AG08396 (cell line): ENCODE data around the gene ZNF512.

Experiments
- DNase-seq: peaks from one replicate; pipeline ENCODE4 v3.0.0; 2012; ENCODE audit warnings: low spot score, mixed read lengths

Gene ZNF512

GRCh38 chr2:27638037-27638637 lies 55.3 kb downstream of the ZNF512 start:
- DNase-seq, result peak; percentile 9

DNA sequence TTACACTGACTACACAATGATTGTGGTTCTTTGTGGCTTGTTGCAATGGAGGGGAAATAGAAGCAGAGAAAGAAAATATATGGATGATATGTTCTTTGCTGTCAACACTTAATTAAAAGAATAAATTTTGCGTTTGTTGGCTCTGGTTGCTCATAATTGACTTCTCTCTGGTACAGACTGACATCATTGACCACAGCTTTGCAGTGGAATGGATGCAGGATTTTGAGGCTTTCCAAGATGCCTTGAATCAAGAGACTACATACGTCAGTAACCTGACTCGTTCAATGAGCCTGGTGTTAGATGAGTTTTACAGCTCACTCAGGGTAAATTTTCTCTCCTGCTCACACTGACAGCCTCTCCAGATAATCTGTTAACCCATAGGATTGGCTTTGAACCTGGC lies 55.9 kb downstream of the ZNF512 start:
- peak; percentile 25 for DNase-seq

DNA sequence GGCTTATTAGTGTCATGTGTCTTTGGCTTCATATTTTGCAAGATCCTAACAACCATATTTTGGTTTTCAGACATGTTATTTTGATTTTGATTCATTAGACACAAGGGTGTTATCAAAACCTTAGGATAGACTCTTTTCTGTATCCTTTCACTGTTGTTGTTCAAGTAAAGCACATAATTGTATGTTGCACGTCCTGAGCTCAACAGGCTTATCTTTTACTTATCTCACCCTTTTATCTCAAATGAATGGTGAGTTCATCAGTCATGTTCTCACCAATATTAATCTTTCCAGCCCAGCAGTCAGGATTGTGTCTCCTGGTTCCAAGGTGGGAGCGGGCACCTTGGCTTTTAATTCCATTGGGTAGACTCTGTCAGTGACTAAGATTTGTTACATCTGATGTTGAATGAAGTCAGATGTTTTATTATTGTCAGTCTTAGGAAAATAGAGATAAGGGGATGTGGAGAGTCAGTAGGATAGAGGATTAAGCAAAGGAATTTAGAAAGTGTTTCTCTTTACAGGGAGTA lies 57.9 kb downstream of the ZNF512 start:
- no peak for DNase-seq

DNA sequence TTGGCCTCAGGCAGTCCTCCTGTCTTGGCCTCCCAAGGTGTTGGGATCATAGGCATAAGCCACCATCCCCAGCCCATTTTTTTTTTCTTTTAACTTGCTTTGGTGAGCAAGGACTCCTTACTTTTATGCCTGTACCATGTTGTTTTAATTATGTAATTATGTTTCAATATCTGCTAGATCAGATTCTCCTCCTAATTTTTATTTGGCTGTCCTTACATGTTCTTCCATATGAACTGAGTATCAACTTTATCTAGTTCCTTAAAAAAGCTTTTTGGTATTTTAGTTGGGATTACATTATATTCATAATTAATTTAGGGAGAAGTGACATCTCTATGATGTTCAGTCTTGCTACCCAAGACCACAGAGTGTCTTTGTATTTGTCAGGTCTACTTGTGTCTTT lies 62.4 kb downstream of the ZNF512 start:
- DNase-seq, result no peak

GRCh38 chr2:27647289-27647688 lies 64.4 kb downstream of the ZNF512 start:
- DNase-seq, result peak; percentile 10

DNA sequence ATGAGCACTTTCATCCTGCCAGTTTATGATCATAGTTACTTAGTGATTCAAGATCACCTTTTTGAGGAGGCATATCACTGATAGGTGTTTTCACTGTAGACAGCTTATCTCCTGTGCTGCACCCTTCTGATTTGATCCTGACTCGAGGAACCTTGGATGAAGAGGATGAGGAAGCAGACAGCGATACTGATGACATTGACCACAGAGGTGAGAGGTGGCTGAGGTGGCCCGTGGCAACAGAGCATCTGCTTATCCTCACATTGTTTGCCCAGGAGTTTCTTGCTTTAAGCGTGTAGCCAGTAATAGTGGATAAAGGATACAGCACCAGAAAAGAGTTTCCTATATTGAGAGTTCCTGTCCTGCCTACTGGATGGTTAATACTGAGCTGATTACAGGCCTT lies 64.9 kb downstream of the ZNF512 start:
- no peak for DNase-seq

GRCh38 chr2:27651056-27651455 lies 68.2 kb downstream of the ZNF512 start:
- no peak for DNase-seq

DNA sequence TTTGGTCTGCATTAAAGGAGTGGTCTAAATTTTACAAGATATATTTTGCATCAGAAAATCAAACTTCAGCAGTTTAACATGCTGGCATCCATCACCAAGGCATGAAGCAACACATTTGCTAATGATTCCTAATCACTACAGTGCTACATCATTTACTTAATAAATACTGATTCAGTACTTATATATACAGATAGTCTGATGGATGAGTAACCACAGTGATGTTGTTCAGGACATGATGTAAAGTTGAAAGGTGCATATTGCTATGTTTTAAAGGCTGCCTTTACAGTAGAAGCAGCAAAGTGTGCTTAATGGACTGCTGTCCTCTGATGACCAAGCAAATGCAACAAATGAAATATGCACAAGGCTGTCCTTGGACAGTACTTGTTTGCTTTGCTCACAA lies 69.5 kb downstream of the ZNF512 start:
- DNase-seq, result no peak

- no peak for DNase-seq
Observed at GRCh38 chr2:27652790-27653189, 69.9 kb downstream of the ZNF512 start.

DNA sequence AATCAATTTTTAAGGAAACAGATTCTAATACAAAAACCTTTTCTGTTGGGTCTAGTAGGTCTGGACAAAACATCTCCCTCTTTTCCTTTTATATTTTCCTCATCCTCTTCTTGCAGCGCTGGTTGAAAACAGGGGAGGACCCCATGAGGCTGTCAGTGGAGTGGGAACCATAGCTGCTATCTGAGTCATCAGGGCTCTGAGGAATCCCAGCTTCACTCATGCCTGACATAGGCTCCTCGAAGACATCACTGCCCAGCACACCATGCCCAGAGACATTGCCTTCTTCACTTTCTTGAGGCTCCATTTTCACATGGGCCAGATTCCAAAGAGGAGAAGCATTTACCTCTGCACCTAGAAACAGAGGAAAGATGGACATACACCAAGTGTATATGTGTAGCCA lies 70.6 kb downstream of the ZNF512 start:
- DNase-seq, result peak; percentile 7

DNA sequence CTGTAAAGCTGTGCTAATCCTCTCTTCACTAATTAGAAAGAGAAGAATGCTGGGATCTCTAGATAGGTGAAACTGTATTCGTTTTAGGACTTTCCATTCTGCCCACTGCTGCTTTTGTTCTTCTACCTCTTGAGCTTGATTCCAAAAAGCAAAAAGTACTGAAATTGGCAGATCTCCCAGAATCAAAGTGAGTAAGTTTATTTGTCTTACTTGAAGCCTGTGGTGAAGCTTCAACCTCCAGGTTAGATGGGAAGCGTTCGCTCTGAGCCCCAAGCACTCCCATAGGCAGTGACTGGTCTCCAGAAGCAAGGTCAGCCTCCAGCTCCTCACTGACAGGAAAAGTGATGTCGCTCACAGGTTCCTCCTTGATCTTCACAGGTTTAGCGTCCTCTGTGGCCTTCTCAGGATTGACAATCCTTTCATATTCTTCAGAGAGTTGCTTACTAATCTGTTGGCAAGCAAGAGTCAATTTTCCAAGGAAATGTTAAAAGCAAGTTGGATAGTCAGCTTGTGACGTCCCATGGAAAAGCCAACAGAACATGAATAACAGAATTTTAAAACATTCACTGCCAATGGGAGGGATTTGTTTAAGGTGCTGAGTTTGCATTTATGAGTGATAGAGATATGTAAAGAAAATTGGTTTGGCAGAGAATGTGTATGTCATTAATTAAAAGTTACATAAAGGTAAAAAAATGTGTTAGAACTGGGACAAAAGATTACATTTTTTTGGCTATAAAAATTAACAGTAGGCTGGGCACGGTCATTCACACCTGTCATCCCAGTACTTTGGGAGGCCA lies 72.5 kb downstream of the ZNF512 start:
- peak; percentile 8 for DNase-seq

- no peak for DNase-seq
Observed at GRCh38 chr2:27661371-27661770, 78.5 kb downstream of the ZNF512 start.

DNA sequence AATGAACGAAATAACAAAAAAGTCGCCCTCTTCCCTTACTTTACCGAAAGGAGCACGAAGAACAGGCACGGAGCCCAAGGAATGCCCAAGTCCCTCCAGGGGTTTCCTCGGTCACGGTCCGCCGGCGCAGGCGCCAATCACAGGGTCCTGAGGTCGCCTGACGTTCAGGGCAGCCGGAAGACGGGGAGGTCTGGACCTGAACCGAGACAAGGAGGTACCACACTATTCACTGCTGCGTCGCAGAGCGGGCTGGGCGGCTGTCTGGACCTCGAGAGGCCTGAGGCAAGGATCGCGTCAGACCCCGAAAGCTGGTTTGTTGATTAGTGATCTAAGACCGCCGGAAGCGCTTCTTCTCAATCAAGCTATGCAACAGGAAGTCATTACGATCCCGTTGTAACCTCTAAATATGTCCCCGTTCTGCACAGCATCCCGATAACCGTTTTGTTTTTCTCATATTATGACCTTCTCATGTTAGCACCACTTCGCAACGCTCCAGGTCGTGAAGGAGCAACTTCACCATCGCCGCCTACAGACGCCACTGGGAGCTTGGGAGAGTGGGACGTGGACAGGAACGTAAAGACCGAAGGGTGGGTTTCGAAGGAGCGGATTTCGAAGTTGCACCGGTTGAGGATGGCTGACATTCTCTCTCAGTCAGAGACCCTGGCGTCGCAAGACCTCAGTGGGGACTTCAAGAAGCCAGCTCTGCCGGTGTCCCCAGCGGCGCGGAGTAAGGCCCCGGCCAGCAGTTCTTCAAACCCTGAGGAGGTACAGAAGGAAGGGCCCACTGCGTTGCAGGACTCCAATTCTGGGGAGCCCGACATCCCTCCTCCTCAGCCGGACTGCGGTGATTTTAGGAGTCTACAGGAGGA lies 80.7 kb downstream of the ZNF512 start, which contains the start of the genes SLC4A1AP and SUPT7L:
TSS of gene SLC4A1AP (plus strand) at position 605 of the 869 bp plus-strand sequence. CDS start at position 631, 26 bp downstream.
TSS of gene SUPT7L (minus strand) at position 330 of the 869 bp plus-strand sequence. CDS start 1,422 bp downstream, outside the sequence.
- DNase-seq, result peak; percentile 68

GRCh38 chr2:27664154-27664574 lies 81.3 kb downstream of the ZNF512 start:
- DNase-seq, result peak; percentile 4

GRCh38 chr2:27664622-27665363 lies 82.0 kb downstream of the ZNF512 start:
- DNase-seq, result no peak

DNA sequence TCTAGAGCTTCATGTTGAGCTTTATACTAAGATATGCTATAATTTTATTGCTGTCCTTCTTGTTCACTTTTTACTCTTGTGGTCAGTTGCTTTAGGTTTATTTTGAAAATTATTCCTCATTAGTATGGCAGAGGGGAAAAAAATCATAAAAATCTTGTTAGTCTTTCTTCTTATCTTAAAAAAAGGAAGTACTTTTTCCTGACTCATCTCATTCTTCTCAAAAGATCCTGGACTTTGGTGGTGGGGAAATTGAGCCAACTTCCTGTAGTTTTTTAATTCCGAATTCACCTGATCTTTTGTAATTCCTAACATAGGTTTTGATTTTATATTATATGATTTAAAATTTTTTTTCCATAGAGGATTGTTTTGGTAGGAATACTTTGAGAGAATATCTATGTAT lies 84.6 kb downstream of the ZNF512 start:
- DNase-seq, result no peak

DNA sequence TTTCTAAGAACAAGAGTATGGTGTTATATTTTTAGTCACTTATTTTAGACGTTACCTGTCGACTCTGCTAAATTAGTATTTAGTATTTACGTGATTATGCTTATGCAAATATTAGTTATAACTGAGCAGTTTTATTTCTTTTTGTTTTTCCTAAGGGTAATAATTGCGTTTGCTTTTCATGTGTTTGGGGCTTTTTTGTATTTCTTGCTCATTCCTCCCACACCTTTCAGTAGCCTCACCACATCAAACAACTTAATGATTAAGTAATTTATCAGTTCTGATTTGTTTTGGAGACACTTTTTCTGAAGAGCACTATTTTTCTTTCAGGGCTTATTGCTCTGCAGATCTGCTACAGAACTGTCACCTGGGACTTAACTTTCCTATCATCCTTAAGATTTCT lies 88.4 kb downstream of the ZNF512 start:
- DNase-seq, result no peak
